ENCODE measurements around the gene APRT.

The APRT gene

DNA sequence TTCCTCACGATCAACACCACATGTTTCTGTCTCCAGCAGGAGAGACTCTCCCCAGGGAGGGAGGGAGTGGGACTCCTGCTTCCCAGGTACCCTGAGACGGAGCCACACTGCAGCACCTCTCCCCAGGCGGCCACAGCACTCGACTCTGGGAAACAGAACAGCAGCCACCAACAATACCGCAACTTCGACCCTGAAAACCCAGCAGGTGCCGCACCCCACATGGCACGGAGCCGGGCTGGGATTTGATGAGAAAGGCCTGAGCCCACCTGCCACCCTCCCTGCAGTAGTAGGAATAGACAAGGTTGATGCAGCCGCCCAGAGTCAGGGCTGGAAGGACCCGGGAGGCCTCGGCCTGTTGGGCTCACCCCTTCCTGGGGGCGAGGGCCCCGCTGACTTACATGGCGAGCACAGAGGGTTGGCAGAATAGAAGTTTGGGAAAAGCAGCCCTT, 30.6 kb upstream of the APRT start:
- Histone ChIP-seq H3K4me1 (ENCODE audit: control insufficient read depth, insufficient read depth, low read length, unreplicated experiment) (no peaks in the 10 kb centered on the region), H3K79me2 (ENCODE audit: control insufficient read depth, insufficient read depth, low read length, unreplicated experiment) (no peaks in the 10 kb centered on the region), H3K36me3 (ENCODE audit: insufficient read depth, low read length) (peaks cover 3% of the 10 kb centered on the region; the same call in 1 of the 2 replicates), H3K27ac (ENCODE audit: low read depth, low read length) (no peak overlapping the region), H3K27me3 (ENCODE audit: insufficient read depth, low read length) (no peaks in the 10 kb centered on the region), H2AFZ (ENCODE audit: low read length, unreplicated experiment) (no peak overlapping the region), H3K4me3 (ENCODE audit: low read depth, low read length) (no peak overlapping the region)

DNA sequence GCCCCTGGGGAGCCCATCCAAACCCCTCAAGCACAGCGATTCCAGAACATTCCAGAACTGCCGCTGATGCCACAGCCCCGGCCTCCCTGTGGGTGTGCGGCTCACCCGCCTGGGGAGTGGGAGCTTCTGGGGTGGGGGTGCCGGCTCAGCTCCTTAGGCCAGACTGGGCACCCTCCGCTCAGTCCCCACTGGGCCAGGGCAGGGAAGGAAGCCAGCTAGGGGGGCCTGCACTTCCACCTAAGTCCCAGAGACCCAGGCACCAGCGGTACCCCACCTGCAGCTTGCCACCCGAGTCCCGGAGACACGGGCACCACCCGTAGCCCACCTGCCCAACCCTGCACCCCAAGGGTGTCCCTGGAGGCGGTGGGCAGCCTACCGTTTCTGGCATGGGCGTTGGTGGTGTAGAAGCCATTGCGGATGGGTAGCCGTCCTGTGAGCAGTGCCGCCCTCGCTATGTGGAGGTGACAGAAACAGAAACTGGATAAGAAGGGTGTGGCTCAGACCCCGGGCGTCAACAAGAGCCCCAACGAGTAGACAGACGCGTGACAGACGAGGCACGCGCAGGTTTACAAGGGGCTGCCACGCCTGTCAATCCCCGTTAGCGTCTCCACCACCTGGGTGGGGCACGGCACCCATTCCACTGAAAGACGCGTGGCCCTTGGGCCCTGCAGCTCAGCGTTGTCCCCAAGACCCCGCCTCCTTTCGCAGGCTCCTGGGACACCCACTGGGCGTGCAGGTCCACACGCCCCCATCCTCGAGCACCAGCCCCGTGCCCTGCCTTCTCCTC, 30.0 kb upstream of the APRT start:
- H2AFZ ChIP-seq (ENCODE audit: low read length, unreplicated experiment) = no peak overlapping the region
- no peak overlapping the region for H3K27ac ChIP-seq (ENCODE audit: low read depth, low read length)
- peaks cover 3% of the 10 kb centered on the region; the same call in 1 of the 2 replicates for H3K36me3 ChIP-seq (ENCODE audit: insufficient read depth, low read length)
- no peaks in the 10 kb centered on the region for H3K79me2 ChIP-seq (ENCODE audit: control insufficient read depth, insufficient read depth, low read length, unreplicated experiment)
- no peaks in the 10 kb centered on the region for H3K4me1 ChIP-seq (ENCODE audit: control insufficient read depth, insufficient read depth, low read length, unreplicated experiment)
- no peaks in the 10 kb centered on the region for H3K27me3 ChIP-seq (ENCODE audit: insufficient read depth, low read length)
- no peak overlapping the region for H3K4me3 ChIP-seq (ENCODE audit: low read depth, low read length)

DNA sequence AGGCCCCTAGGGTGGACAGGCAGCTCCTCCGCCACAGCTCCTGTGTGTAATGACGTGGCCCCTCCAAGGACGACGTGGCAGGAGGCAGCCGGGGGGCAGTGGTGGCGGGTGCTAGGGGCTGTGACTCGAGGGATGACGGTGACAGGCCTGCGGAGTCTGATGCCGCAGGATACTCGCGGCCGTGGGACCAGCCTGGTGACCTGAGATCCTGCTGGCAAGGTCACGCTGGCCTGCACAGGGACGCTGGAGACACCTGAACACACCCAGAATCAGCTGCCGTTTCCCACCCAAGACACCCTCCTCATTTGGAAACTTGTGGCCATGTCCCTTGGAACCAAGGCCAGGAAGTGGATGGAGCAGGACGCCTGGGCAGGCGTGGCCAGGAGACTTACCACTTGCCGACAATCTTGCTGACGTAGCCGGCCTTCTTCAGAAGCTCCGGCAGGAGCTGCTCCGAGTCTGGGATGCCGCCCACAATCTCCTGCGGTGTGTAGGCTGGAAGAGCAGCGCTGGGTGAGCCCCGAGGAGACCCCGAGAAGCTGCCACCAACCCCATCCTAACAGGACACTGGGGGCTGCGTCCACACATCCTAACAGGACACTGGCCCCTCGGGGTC, 29.0 kb upstream of the APRT start:
- H3K27ac ChIP-seq (ENCODE audit: low read depth, low read length) = no peak overlapping the region
- H3K4me1 ChIP-seq (ENCODE audit: control insufficient read depth, insufficient read depth, low read length, unreplicated experiment) = no peaks in the 10 kb centered on the region
- H3K36me3 ChIP-seq (ENCODE audit: insufficient read depth, low read length) = peaks cover 3% of the 10 kb centered on the region; the same call in 1 of the 2 replicates
- no peak overlapping the region for H2AFZ ChIP-seq (ENCODE audit: low read length, unreplicated experiment)
- no peaks in the 10 kb centered on the region for H3K27me3 ChIP-seq (ENCODE audit: insufficient read depth, low read length)
- no peaks in the 10 kb centered on the region for H3K79me2 ChIP-seq (ENCODE audit: control insufficient read depth, insufficient read depth, low read length, unreplicated experiment)
- H3K4me3 ChIP-seq (ENCODE audit: low read depth, low read length) = no peak overlapping the region

DNA sequence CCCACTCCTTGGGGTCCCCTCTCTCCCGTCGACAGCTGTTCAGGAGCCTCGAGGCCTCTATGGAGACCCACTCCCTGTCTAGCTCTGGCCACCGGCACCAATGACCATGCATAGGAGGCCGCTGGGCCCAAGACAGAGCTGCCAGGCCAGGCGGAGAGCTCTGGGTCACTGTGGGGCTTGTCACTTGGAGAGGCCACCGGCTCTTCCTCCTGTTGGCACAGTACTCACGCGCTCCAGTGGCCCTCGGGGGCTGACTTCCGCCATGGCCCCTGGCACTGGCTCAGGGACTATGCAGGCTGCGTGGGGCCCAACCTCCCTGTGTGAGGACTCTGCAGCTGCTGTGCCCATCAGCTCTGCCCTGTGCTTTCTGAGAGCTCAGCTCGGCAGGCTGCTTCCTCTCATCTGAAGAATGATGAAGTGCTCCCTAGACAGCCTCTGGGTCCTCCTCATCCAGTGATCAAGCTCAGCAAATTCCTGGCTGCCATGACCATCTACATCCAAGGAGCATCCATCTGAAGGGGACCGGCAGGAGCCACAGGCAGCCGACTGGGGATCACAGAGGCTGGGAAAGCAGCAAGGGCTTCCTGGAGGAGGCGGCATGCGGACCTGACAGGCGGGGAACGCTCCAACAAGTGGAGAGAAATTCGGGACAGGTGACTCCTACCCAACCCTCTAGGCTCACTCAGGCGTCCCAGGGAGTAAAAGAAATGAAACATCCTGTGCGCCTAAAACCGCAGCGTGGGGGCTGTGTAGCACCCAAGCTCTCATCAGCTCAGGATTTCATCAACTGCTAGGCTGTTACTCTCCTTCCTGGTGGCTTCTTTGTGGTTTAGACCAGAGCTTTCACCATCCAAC, 28.2 kb upstream of the APRT start:
- H3K36me3 ChIP-seq (ENCODE audit: insufficient read depth, low read length) = peaks cover 3% of the 10 kb centered on the region; the same call in 1 of the 2 replicates
- no peaks in the 10 kb centered on the region for H3K79me2 ChIP-seq (ENCODE audit: control insufficient read depth, insufficient read depth, low read length, unreplicated experiment)
- H3K27me3 ChIP-seq (ENCODE audit: insufficient read depth, low read length) = no peaks in the 10 kb centered on the region
- no peaks in the 10 kb centered on the region for H3K4me1 ChIP-seq (ENCODE audit: control insufficient read depth, insufficient read depth, low read length, unreplicated experiment)
- no peak overlapping the region for H3K27ac ChIP-seq (ENCODE audit: low read depth, low read length)
- H2AFZ ChIP-seq (ENCODE audit: low read length, unreplicated experiment) = no peak overlapping the region
- H3K4me3 ChIP-seq (ENCODE audit: low read depth, low read length) = no peak overlapping the region

DNA sequence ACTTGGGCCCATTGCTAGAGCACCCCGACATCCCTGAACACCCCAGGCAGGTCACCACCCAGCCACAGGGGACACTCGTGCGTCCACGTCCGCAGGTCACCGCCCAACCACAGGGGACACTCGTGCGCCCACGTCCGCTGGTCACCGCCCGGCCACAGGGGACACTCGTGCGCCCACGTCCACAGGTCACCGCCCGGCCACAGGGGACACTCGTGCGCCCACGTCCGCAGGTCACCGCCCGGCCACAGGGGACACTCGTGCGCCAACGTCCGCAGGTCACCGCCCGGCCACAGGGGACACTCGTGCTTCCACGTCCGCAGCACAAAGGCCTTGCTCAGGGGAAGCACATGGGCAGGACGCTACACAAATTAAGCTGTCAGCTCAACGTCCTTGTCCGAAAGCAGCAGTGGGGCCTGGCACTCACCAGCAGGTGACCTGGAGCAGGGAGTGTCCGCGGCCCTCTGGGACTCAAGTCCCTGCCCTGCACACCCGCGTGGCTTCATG, 27.4 kb upstream of the APRT start:
- no peak overlapping the region for H3K4me3 ChIP-seq (ENCODE audit: low read depth, low read length)
- H3K36me3 ChIP-seq (ENCODE audit: insufficient read depth, low read length) = peaks cover 3% of the 10 kb centered on the region; the same call in 1 of the 2 replicates
- no peak overlapping the region for H2AFZ ChIP-seq (ENCODE audit: low read length, unreplicated experiment)

DNA sequence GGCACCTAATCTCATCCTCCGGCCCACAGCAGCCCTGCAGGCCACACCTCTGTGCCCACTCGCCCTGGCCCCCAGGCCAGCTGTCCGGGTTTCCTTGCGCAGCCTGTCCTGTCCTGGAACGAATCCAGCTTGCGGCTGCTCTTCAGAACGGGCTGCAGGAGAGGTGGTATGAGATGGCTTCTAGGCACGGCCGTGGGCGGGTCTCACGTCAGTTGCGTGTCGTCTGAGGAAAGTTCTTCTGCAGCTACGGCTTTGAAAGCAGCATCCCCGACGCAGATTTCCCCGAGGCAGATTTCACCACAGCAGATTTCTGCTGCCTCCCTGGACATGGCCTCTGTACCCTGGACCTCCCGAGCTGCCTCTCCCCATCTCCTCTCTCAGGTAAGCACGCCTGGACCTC, 26.8 kb upstream of the APRT start:
- Histone ChIP-seq H3K4me3 (ENCODE audit: low read depth, low read length) (no peak overlapping the region), H3K4me1 (ENCODE audit: control insufficient read depth, insufficient read depth, low read length, unreplicated experiment) (no peaks in the 10 kb centered on the region), H3K27ac (ENCODE audit: low read depth, low read length) (no peak overlapping the region), H3K36me3 (ENCODE audit: insufficient read depth, low read length) (peaks cover 3% of the 10 kb centered on the region; the same call in 1 of the 2 replicates), H3K79me2 (ENCODE audit: control insufficient read depth, insufficient read depth, low read length, unreplicated experiment) (no peaks in the 10 kb centered on the region), H3K27me3 (ENCODE audit: insufficient read depth, low read length) (no peaks in the 10 kb centered on the region), H2AFZ (ENCODE audit: low read length, unreplicated experiment) (no peak overlapping the region)

More for the DNA sequence above, 27.4 kb upstream of the APRT start:
- no peaks in the 10 kb centered on the region for H3K4me1 ChIP-seq (ENCODE audit: control insufficient read depth, insufficient read depth, low read length, unreplicated experiment)
- no peaks in the 10 kb centered on the region for H3K27me3 ChIP-seq (ENCODE audit: insufficient read depth, low read length)
- no peak overlapping the region for H3K27ac ChIP-seq (ENCODE audit: low read depth, low read length)
- no peaks in the 10 kb centered on the region for H3K79me2 ChIP-seq (ENCODE audit: control insufficient read depth, insufficient read depth, low read length, unreplicated experiment)

- no peak overlapping the region for H3K4me3 ChIP-seq (ENCODE audit: low read depth, low read length)
- no peak overlapping the region for H2AFZ ChIP-seq (ENCODE audit: low read length, unreplicated experiment)
- H3K4me1 ChIP-seq (ENCODE audit: control insufficient read depth, insufficient read depth, low read length, unreplicated experiment) = no peaks in the 10 kb centered on the region
- no peaks in the 10 kb centered on the region for H3K79me2 ChIP-seq (ENCODE audit: control insufficient read depth, insufficient read depth, low read length, unreplicated experiment)
- peaks cover 3% of the 10 kb centered on the region; the same call in 1 of the 2 replicates for H3K36me3 ChIP-seq (ENCODE audit: insufficient read depth, low read length)
- H3K27ac ChIP-seq (ENCODE audit: low read depth, low read length) = no peak overlapping the region
- no peaks in the 10 kb centered on the region for H3K27me3 ChIP-seq (ENCODE audit: insufficient read depth, low read length)
Measured at GRCh38 chr16:88837806-88838205, 26.1 kb upstream of the APRT start.

DNA sequence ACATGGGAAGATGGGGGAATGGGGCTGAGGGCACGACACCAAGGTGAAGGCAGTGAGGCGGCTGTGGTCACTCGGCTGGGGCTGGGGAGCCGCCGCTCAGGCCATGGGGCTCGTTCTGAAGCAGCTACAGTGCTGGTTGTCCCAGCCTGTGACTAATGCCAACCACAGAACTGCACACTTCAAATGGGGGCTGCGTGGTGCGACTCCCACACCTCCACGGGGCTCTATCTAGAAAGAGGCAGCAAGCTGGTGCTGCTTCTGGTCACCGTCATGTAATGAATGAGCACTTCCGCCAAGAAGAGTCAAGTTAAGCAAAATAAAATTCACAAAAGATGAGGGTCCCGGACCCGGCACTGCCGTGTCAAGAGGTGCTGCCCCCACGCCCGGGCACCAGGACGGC, 25.1 kb upstream of the APRT start:
- Histone ChIP-seq H3K27me3 (ENCODE audit: insufficient read depth, low read length) (no peaks in the 10 kb centered on the region), H3K4me1 (ENCODE audit: control insufficient read depth, insufficient read depth, low read length, unreplicated experiment) (no peaks in the 10 kb centered on the region), H3K4me3 (ENCODE audit: low read depth, low read length) (no peak overlapping the region), H3K79me2 (ENCODE audit: control insufficient read depth, insufficient read depth, low read length, unreplicated experiment) (no peaks in the 10 kb centered on the region), H3K36me3 (ENCODE audit: insufficient read depth, low read length) (peaks cover 3% of the 10 kb centered on the region; the same call in 1 of the 2 replicates), H2AFZ (ENCODE audit: low read length, unreplicated experiment) (no peak overlapping the region), H3K27ac (ENCODE audit: low read depth, low read length) (no peak overlapping the region)

GRCh38 chr16:88835818-88836217, 24.1 kb upstream of the APRT start:
- Histone ChIP-seq H3K4me1 (ENCODE audit: control insufficient read depth, insufficient read depth, low read length, unreplicated experiment) (no peaks in the 10 kb centered on the region), H3K36me3 (ENCODE audit: insufficient read depth, low read length) (peaks cover 3% of the 10 kb centered on the region; the same call in 1 of the 2 replicates), H3K4me3 (ENCODE audit: low read depth, low read length) (no peak overlapping the region), H2AFZ (ENCODE audit: low read length, unreplicated experiment) (no peak overlapping the region), H3K27me3 (ENCODE audit: insufficient read depth, low read length) (no peaks in the 10 kb centered on the region), H3K79me2 (ENCODE audit: control insufficient read depth, insufficient read depth, low read length, unreplicated experiment) (no peaks in the 10 kb centered on the region), H3K27ac (ENCODE audit: low read depth, low read length) (no peak overlapping the region)

- no peak overlapping the region for H2AFZ ChIP-seq (ENCODE audit: low read length, unreplicated experiment)
- no peaks in the 10 kb centered on the region for H3K79me2 ChIP-seq (ENCODE audit: control insufficient read depth, insufficient read depth, low read length, unreplicated experiment)
- peaks cover 3% of the 10 kb centered on the region; the same call in 1 of the 2 replicates for H3K36me3 ChIP-seq (ENCODE audit: insufficient read depth, low read length)
- no peaks in the 10 kb centered on the region for H3K27me3 ChIP-seq (ENCODE audit: insufficient read depth, low read length)
- no peak overlapping the region for H3K4me3 ChIP-seq (ENCODE audit: low read depth, low read length)
- H3K27ac ChIP-seq (ENCODE audit: low read depth, low read length) = no peak overlapping the region
- no peaks in the 10 kb centered on the region for H3K4me1 ChIP-seq (ENCODE audit: control insufficient read depth, insufficient read depth, low read length, unreplicated experiment)
Measured at GRCh38 chr16:88835383-88835782, 23.7 kb upstream of the APRT start.

Data from ACC112 (cell line).